ENCODE measurements around the gene PMM1. TPM values are rescaled to one million over a fixed set of nuclear protein-coding genes. Genes with fewer than 3 reads are reported as not detected.

The PMM1 gene
- total and polyA plus RNA-seq, 8 donors = 15.2 to 131 (median 56.5) TPM

DNA sequence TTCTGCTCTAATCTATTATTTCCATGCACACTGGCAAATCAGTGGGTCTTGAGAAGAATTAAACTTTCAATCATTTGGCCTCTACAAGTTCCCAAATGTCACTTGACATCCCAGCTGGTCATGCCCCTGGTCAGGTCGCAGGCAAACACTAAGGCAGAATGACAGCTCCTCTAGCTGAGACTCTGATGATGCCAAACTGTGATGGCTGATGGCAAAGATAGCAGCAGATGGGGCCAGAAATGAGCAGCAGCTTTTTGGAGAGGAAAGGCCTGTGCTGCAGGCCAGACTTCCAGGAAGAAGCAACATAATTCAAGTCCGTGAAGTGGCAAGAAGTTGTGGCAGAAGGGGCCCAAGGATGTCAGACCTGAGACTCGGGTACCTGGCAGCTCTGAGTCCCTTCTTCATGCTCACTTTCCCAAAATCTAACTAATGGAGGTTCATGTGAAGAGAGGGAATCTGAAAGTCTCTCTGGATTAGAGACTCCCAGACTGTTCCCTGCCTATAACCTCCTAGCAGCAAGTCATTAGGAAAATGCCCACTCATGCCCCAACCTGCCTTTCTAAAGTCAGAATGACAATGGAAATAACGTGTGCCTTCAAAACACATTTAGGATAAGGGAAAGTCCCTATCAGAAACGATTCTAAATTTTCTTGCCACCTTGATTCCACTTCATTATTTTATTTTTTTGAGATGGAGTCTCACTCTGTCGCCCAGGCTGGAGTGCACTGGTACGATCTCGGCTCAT, 9.4 kb upstream of the PMM1 start:
- WGBS, 5 donors = 85 to 89% (median 88%) methylated on average over 8 of the region's 8 CpGs
- intact Hi-C loops (cut with DNase I; ENCODE audit: low total_unique reads) = loop anchor here (10.0 kb wide), 1 partner anchor 54 kb away; the partner anchor contains the start of gene POLR3H

DNA sequence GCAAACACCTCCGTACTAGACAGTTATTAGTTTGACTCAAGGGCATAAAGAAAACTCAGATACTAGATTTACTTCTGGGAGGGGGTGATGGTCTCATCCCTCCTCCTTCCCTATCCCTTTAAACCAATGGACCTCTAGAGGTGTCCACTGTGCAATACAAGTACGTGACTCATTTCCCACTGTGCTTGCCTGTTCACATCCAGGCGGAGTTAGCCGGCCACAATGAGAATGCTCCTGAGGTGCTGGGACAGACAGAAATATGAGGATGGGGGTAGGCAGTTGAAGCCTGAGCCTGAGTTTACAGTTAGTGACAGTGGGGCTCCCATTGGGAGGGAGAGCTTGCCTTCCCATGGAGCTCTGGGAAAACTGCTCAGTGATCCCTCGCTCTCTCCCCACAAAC, 8.4 kb upstream of the PMM1 start:
- no peak overlapping the region for H3K4me3 ChIP-seq
- whole genome bisulfite sequencing, 5 donors = 74 to 90% (median 82%) methylated on average over 5 of the region's 5 CpGs
- H3K36me3 ChIP-seq = peaks cover 27 to 45% (median 41%) of the 10 kb centered on the region in 4 donors
- peaks cover 0 to 9% (median 3%) of the 10 kb centered on the region in 4 donors for H3K4me1 ChIP-seq
- TF ChIP-seq POLR2A (IDR thresholded peaks at IDR 0.05) = no peak
- TF ChIP-seq, protein P1, sequence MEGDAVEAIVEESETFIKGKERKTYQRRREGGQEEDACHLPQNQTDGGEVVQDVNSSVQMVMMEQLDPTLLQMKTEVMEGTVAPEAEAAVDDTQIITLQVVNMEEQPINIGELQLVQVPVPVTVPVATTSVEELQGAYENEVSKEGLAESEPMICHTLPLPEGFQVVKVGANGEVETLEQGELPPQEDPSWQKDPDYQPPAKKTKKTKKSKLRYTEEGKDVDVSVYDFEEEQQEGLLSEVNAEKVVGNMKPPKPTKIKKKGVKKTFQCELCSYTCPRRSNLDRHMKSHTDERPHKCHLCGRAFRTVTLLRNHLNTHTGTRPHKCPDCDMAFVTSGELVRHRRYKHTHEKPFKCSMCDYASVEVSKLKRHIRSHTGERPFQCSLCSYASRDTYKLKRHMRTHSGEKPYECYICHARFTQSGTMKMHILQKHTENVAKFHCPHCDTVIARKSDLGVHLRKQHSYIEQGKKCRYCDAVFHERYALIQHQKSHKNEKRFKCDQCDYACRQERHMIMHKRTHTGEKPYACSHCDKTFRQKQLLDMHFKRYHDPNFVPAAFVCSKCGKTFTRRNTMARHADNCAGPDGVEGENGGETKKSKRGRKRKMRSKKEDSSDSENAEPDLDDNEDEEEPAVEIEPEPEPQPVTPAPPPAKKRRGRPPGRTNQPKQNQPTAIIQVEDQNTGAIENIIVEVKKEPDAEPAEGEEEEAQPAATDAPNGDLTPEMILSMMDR (IDR thresholded peaks at IDR 0.05) = no peak
- TF ChIP-seq POLR2AphosphoS5 (IDR thresholded peaks at IDR 0.05) = no peak
- TF ChIP-seq EP300 (IDR thresholded peaks at IDR 0.05) = no peak
- H3K27ac ChIP-seq = no peak overlapping the region
- DNase-seq = peak in 1 of 2 donors; percentile 3
- no peaks in the 10 kb centered on the region for H3K27me3 ChIP-seq
- H3K9me3 ChIP-seq = no peaks in the 10 kb centered on the region
- intact Hi-C loops (cut with DNase I; ENCODE audit: low total_unique reads) = loop anchor here (10.0 kb wide), 1 partner anchor 53 kb away; the partner anchor contains the start of gene POLR3H

More for the DNA sequence above, 9.4 kb upstream of the PMM1 start:
- TF ChIP-seq EP300 (IDR thresholded peaks at IDR 0.05) (no peak), POLR2AphosphoS5 (IDR thresholded peaks at IDR 0.05) (no peak), POLR2A (IDR thresholded peaks at IDR 0.05) (no peak)
- TF ChIP-seq, protein P1 (IDR thresholded peaks at IDR 0.05) = no peak
- Histone ChIP-seq H3K4me1 (peaks cover 0 to 9% (median 3%) of the 10 kb centered on the region in 4 donors), H3K4me3 (no peak overlapping the region), H3K27ac (no peak overlapping the region), H3K27me3 (no peaks in the 10 kb centered on the region), H3K36me3 (peaks cover 30 to 55% (median 51%) of the 10 kb centered on the region in 4 donors), H3K9me3 (no peaks in the 10 kb centered on the region)
- DNase-seq = no peak

DNA sequence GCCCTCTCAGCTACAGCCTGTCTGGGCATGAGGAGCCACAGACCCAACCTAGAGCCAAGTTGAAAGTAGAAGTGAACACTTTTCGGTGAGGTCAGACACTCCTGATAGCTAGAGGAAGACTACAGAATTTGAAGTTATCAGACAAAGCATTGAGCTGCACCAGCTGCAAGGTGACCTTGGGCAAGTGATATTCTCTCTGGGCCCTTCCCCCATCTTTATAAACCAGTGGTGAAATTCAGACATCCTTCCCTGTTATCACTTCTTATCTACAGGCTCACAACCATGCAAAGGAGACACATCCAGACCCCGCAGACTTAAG, 8.0 kb upstream of the PMM1 start:
- DNase-seq = no peak
- Histone ChIP-seq H3K27ac (peak overlapping the region in 3 of 5 donors; percentile 10 to 47 (median 17)), H3K27me3 (no peaks in the 10 kb centered on the region), H3K4me1 (peaks cover 0 to 9% (median 3%) of the 10 kb centered on the region in 4 donors), H3K36me3 (peaks cover 22 to 40% (median 36%) of the 10 kb centered on the region in 4 donors), H3K4me3 (no peak overlapping the region), H3K9me3 (no peaks in the 10 kb centered on the region)
- WGBS, 5 donors = 62 to 69% (median 66%) methylated on average over 2 of the region's 2 CpGs
- no peak for TF ChIP-seq POLR2A (IDR thresholded peaks at IDR 0.05)
- TF ChIP-seq, protein P1 (IDR thresholded peaks at IDR 0.05) = no peak
- no peak for TF ChIP-seq POLR2AphosphoS5 (IDR thresholded peaks at IDR 0.05)
- no peak for TF ChIP-seq EP300 (IDR thresholded peaks at IDR 0.05)
- intact Hi-C loops (cut with DNase I; ENCODE audit: low total_unique reads) = loop anchor here (10.0 kb wide), 1 partner anchor 53 kb away; the partner anchor contains the start of gene POLR3H

DNA sequence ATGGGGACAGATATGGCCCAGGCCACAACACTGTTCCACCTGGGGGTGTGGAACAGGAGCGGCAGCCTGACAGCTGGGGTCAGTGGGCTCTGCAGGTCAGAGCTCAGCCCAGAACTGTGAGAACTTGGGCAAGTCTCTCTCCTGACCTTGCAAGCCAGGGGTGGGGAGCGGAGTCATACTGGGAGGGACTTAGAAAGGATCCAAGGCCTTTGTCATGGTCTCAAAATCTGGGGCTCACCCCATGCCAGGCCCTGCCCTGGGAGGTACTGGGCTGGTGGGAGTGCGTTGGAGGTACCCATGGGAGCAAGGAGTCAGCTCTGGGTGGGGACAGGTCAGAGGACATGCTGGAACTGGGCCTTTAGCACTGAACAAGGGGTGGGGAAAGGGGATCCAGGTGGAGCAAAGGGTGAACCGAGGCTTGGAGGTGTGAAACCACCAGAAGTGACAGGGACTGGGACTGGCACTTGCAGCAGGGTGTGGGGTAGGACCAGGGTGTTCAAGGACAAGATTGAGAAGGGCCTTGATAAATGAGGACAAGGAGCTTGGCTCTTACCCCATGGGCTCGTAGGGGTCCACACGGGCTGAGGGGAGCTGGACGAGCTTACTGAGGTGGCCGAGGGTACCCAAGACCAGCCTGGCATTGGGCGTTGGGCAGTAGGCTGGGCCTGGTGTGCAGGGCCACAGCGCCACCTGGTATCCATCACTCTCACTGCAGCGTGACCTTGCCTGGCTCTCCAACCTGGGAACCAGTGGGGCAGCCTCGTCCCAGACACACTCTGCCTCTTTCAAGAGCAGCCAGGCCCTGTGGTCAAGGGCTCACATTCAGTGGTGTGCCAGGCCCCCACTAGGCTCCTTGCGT, 7.4 kb upstream of the PMM1 start:
- intact Hi-C loops (cut with DNase I; ENCODE audit: low total_unique reads) = loop anchor here (10.0 kb wide), 1 partner anchor 52 kb away; the partner anchor contains the start of gene POLR3H
- WGBS, 5 donors = 35 to 43% (median 38%) methylated on average over 10 to 13 of the region's 13 CpGs
- peak overlapping the region in 3 of 5 donors; percentile 10 to 47 (median 17) for H3K27ac ChIP-seq

More for the DNA sequence above, 7.4 kb upstream of the PMM1 start:
- no peak overlapping the region for H3K4me3 ChIP-seq
- H3K36me3 ChIP-seq = peaks cover 16 to 34% (median 30%) of the 10 kb centered on the region in 4 donors
- H3K4me1 ChIP-seq = peaks cover 0 to 9% (median 3%) of the 10 kb centered on the region in 4 donors
- peak; percentile 82 to 86 for DNase-seq
- H3K9me3 ChIP-seq = no peaks in the 10 kb centered on the region
- peak in 1 of 3 donors; percentile 63 for TF ChIP-seq POLR2AphosphoS5 (IDR thresholded peaks at IDR 0.05)
- TF ChIP-seq, protein P1 (IDR thresholded peaks at IDR 0.05) = peak in 5 of 7 experiments; percentile 67 to 93 (median 84)
- TF ChIP-seq POLR2A (IDR thresholded peaks at IDR 0.05) = no peak
- TF ChIP-seq EP300 (IDR thresholded peaks at IDR 0.05) = no peak
- no peaks in the 10 kb centered on the region for H3K27me3 ChIP-seq

All from stomach (tissue), 9 donors.